HEK293 (cell line): ENCODE data around the gene SPATS1.

Experiments used
- BCL11B ChIP-seq: fragments of 450-650 bp; formaldehyde crosslinking; IDR thresholded peaks from 2 replicates; pipeline ENCODE4 v1.5.1; 2016; ENCODE audit warnings: low read depth, missing biosample characterization, missing genetic modification characterization
- BCL6B ChIP-seq: fragments of 450-650 bp; formaldehyde crosslinking; IDR thresholded peaks from 2 replicates; pipeline ENCODE4 v1.5.1; 2017; ENCODE audit warnings: missing biosample characterization, missing genetic modification characterization
- HIC1 ChIP-seq: fragments of 450-650 bp; formaldehyde crosslinking; IDR thresholded peaks from 2 replicates; pipeline ENCODE4 v1.5.1; 2016; ENCODE audit warnings: missing biosample characterization, missing genetic modification characterization
- IKZF3 ChIP-seq: fragments of 450-650 bp; IDR thresholded peaks from 2 replicates; pipeline ENCODE4 v1.5.0; 2018; ENCODE audit warnings: missing biosample characterization, mild to moderate bottlenecking, missing genetic modification characterization, moderate library complexity
- KLF1 ChIP-seq: fragments of 450-650 bp; formaldehyde crosslinking; IDR thresholded peaks from 2 replicates; pipeline ENCODE4 v1.5.1; 2016; ENCODE audit warnings: missing biosample characterization, missing genetic modification characterization
- RBAK ChIP-seq: fragments of 450-650 bp; formaldehyde crosslinking; IDR thresholded peaks from 2 replicates; pipeline ENCODE4 v1.5.1; 2016; ENCODE audit warnings: missing biosample characterization, missing genetic modification characterization
- SALL2 ChIP-seq: fragments of 450-650 bp; formaldehyde crosslinking; IDR thresholded peaks from 2 replicates; pipeline ENCODE4 v1.5.0; 2017; ENCODE audit warnings: missing biosample characterization, mild to moderate bottlenecking, missing genetic modification characterization, borderline replicate concordance
- TCF7L2 ChIP-seq: IDR thresholded peaks from 2 replicates; pipeline ENCODE4 v1.6.1; 2011; ENCODE audit warnings: low read depth, mild to moderate bottlenecking, inconsistent platforms, low read length, moderate library complexity, borderline replicate concordance
- TRIM28 ChIP-seq: IDR thresholded peaks from 2 replicates; pipeline ENCODE4 v1.6.1; 2011; ENCODE audit warnings: low read length, control low read depth, borderline replicate concordance
- TSHZ1 ChIP-seq: fragments of 450-650 bp; formaldehyde crosslinking; IDR thresholded peaks from 2 replicates; pipeline ENCODE4 v1.5.1; 2016; ENCODE audit warnings: missing biosample characterization, missing genetic modification characterization, borderline replicate concordance
- ZBTB11 ChIP-seq: fragments of 450-650 bp; formaldehyde crosslinking; conservative IDR thresholded peaks from 2 replicates; pipeline ENCODE4 v1.5.1; 2016; ENCODE audit warnings: low read depth, missing biosample characterization, missing genetic modification characterization
- ZNF121 ChIP-seq: fragments of 450-650 bp; formaldehyde crosslinking; IDR thresholded peaks from 2 replicates; pipeline ENCODE4 v1.5.1; 2016; ENCODE audit warnings: missing biosample characterization, missing genetic modification characterization
- ZNF138 ChIP-seq: fragments of 450-650 bp; formaldehyde crosslinking; IDR thresholded peaks from 2 replicates; pipeline ENCODE4 v1.5.1; 2016; ENCODE audit warnings: missing biosample characterization, missing genetic modification characterization, borderline replicate concordance
- ZNF184 ChIP-seq: fragments of 450-650 bp; IDR thresholded peaks from 2 replicates; pipeline ENCODE4 v1.5.1; 2018; ENCODE audit warnings: missing biosample characterization, mild to moderate bottlenecking, missing genetic modification characterization
- ZNF19 ChIP-seq: fragments of 450-650 bp; formaldehyde crosslinking; IDR thresholded peaks from 2 replicates; pipeline ENCODE4; 2016; ENCODE audit warnings: missing biosample characterization, missing genetic modification characterization, low read depth
- ZNF324 ChIP-seq: fragments of 450-650 bp; formaldehyde crosslinking; IDR thresholded peaks from 2 replicates; pipeline ENCODE4 v1.5.1; 2016; ENCODE audit warnings: missing biosample characterization, missing genetic modification characterization
- ZNF423 ChIP-seq: fragments of 450-650 bp; formaldehyde crosslinking; IDR thresholded peaks from 2 replicates; pipeline ENCODE4 v1.5.1; 2016; ENCODE audit warnings: missing biosample characterization, missing genetic modification characterization
- ZNF513 ChIP-seq: fragments of 450-650 bp; IDR thresholded peaks from 2 replicates; pipeline ENCODE4 v1.5.1; 2018; ENCODE audit warnings: missing biosample characterization, missing genetic modification characterization
- ZNF560 ChIP-seq: fragments of 450-650 bp; formaldehyde crosslinking; IDR thresholded peaks from 2 replicates; pipeline ENCODE4 v1.5.1; 2017; ENCODE audit warnings: missing biosample characterization, missing genetic modification characterization, borderline replicate concordance
- ZNF585B ChIP-seq: fragments of 450-650 bp; formaldehyde crosslinking; IDR thresholded peaks from 2 replicates; pipeline ENCODE4 v1.5.1; 2016; ENCODE audit warnings: missing biosample characterization, missing genetic modification characterization
- ZNF768 ChIP-seq: fragments of 450-650 bp; formaldehyde crosslinking; IDR thresholded peaks from 2 replicates; pipeline ENCODE4 v1.5.1; 2018; ENCODE audit warnings: missing biosample characterization, mild to moderate bottlenecking, missing genetic modification characterization
- ZNF776 ChIP-seq: fragments of 450-650 bp; formaldehyde crosslinking; IDR thresholded peaks from 2 replicates; pipeline ENCODE4 v1.5.0; 2017; ENCODE audit warnings: missing biosample characterization, missing genetic modification characterization, borderline replicate concordance
- ZNF777 ChIP-seq: fragments of 450-650 bp; formaldehyde crosslinking; IDR thresholded peaks from 2 replicates; pipeline ENCODE4 v1.5.1; 2017; ENCODE audit warnings: missing biosample characterization, missing genetic modification characterization, borderline replicate concordance
- ZSCAN5A ChIP-seq: fragments of 450-650 bp; formaldehyde crosslinking; IDR thresholded peaks from 2 replicates; pipeline ENCODE4 v1.5.1; 2016; ENCODE audit warnings: missing biosample characterization, missing genetic modification characterization

SPATS1 gene

GRCh38 chr6:44312901-44313788 lies 29.3 kb upstream of the SPATS1 start, which contains the start of gene AARS2 (continued):
- peak; percentile 92 for TF ChIP-seq ZSCAN5A (tag by site-specific recombination)
- TF ChIP-seq BCL6B (tag by site-specific recombination) = peak; percentile 53; the same call in 1 of the 2 replicates
- TF ChIP-seq ZNF776 (tag by site-specific recombination) = peak; percentile 59; the same call in 1 of the 2 replicates
- TF ChIP-seq KLF1 (tag by site-specific recombination) = peak; percentile 22; the same call in 1 of the 2 replicates
- peak; percentile 78; the same call in 1 of the 2 replicates for TF ChIP-seq ZNF184 (tag by site-specific recombination)
- TF ChIP-seq ZNF423 = no peak
- TF ChIP-seq ZNF138 (tag by site-specific recombination) = no peak
- TF ChIP-seq BCL11B (tag by site-specific recombination) = peak; percentile 87
- TF ChIP-seq IKZF3 (tag by site-specific recombination) = no peak
- TF ChIP-seq SALL2 (tag by site-specific recombination) = no peak
- peak; percentile 99 for TF ChIP-seq HIC1 (tag by site-specific recombination)
- no peak for TF ChIP-seq ZNF19 (tag by site-specific recombination)
- TF ChIP-seq TSHZ1 (tag by site-specific recombination) = peak; percentile 62; the same call in 1 of the 2 replicates
- 0 out of 2 replicates have a peak, but pooled peaks have one; percentile 41 for TF ChIP-seq ZNF513 (tag by site-specific recombination)
- peak; percentile 41; the same call in 1 of the 2 replicates for TF ChIP-seq ZBTB11 (tag by site-specific recombination)
- peak; percentile 58; the same call in 1 of the 2 replicates for TF ChIP-seq TRIM28
- TF ChIP-seq ZNF121 (tag by site-specific recombination) = peak; percentile 76
- TF ChIP-seq ZNF768 (tag by site-specific recombination) = no peak; the same call in 1 of the 2 replicates
- no peak for TF ChIP-seq TCF7L2
- no peak for TF ChIP-seq ZNF560
- peak; percentile 97 for TF ChIP-seq ZNF324 (tag by site-specific recombination)
- TF ChIP-seq ZNF777 (tag by site-specific recombination) = 0 out of 2 replicates have a peak, but pooled peaks have one; percentile 37
- TF ChIP-seq RBAK = 0 out of 2 replicates have a peak, but pooled peaks have one; percentile 17
- peak; percentile 18; the same call in 1 of the 2 replicates for TF ChIP-seq ZNF585B (tag by site-specific recombination)
